HG03097 (cell line): Measurements from ENCODE around the gene MICA.
"Not testable (repeated sequence)": the region's sequence is repeated elsewhere in the genome, so short reads cannot be mapped to it uniquely, and the experiment has no call there.

Experiments used
- ATAC-seq: cut with Tn5 transposase; IDR thresholded peaks from one replicate; pipeline ENCODE4 v1.9.1; 2021; ENCODE audit not compliant: unreplicated experiment, low FRiP score

The MICA gene

GRCh38 chr6:31405996-31406395 is 2.6 kb downstream of the MICA start:
- ATAC-seq, result no peak

GRCh38 chr6:31407699-31408098 is 4.3 kb downstream of the MICA start:
- no peak for ATAC-seq

- ATAC-seq, result no peak
Observed at GRCh38 chr6:31412506-31412905, 9.1 kb downstream of the MICA start.

- not testable (repeated sequence) for ATAC-seq
Observed at GRCh38 chr6:31414148-31414770, 10.9 kb downstream of the MICA start.

- ATAC-seq, result no peak
Observed at GRCh38 chr6:31414771-31415265, 11.4 kb downstream of the MICA start.

GRCh38 chr6:31416394-31417014 is 13.1 kb downstream of the MICA start:
- no peak for ATAC-seq

GRCh38 chr6:31418251-31418650 is 14.9 kb downstream of the MICA start:
- ATAC-seq, result no peak

GRCh38 chr6:31419842-31420241 is 16.4 kb downstream of the MICA start:
- ATAC-seq, result no peak

GRCh38 chr6:31420546-31420945 is 17.2 kb downstream of the MICA start:
- no peak for ATAC-seq

GRCh38 chr6:31422587-31422986 is 19.2 kb downstream of the MICA start:
- no peak for ATAC-seq

- no peak for ATAC-seq
Observed at GRCh38 chr6:31423550-31423949, 20.2 kb downstream of the MICA start.

GRCh38 chr6:31426395-31427354 is 23.3 kb downstream of the MICA start:
- no peak for ATAC-seq

GRCh38 chr6:31430449-31430848 is 27.1 kb downstream of the MICA start:
- no peak for ATAC-seq

GRCh38 chr6:31435051-31435450 is 31.7 kb downstream of the MICA start:
- not testable (repeated sequence) for ATAC-seq

- ATAC-seq, result no peak
Observed at GRCh38 chr6:31438222-31438621, 34.8 kb downstream of the MICA start.

- ATAC-seq, result no peak
Observed at GRCh38 chr6:31438677-31439076, 35.3 kb downstream of the MICA start.

- no peak for ATAC-seq
Observed at GRCh38 chr6:31441365-31442267, 38.2 kb downstream of the MICA start.

GRCh38 chr6:31446481-31446880 is 43.1 kb downstream of the MICA start:
- no peak for ATAC-seq

GRCh38 chr6:31446999-31447789 is 43.8 kb downstream of the MICA start:
- not testable (repeated sequence) for ATAC-seq
